ENCODE results near the gene UBE2Q1.

GRCh38 chr1:154586231-154586630, 27.8 kb upstream of the UBE2Q1 start:
- TF ChIP-seq, protein P1, sequence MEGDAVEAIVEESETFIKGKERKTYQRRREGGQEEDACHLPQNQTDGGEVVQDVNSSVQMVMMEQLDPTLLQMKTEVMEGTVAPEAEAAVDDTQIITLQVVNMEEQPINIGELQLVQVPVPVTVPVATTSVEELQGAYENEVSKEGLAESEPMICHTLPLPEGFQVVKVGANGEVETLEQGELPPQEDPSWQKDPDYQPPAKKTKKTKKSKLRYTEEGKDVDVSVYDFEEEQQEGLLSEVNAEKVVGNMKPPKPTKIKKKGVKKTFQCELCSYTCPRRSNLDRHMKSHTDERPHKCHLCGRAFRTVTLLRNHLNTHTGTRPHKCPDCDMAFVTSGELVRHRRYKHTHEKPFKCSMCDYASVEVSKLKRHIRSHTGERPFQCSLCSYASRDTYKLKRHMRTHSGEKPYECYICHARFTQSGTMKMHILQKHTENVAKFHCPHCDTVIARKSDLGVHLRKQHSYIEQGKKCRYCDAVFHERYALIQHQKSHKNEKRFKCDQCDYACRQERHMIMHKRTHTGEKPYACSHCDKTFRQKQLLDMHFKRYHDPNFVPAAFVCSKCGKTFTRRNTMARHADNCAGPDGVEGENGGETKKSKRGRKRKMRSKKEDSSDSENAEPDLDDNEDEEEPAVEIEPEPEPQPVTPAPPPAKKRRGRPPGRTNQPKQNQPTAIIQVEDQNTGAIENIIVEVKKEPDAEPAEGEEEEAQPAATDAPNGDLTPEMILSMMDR (IDR thresholded peaks at IDR 0.05; ENCODE audit: low read depth, low read length), result no peak
- no peak for TF ChIP-seq EZH2phosphoT487 (IDR thresholded peaks at IDR 0.05; ENCODE audit: low read depth)

Data from OCI-LY3 (cell line).